Neural progenitor cell (in vitro differentiated cells): ENCODE results near the gene TBC1D4.

Source experiments
- EZH2phosphoT487 ChIP-seq: fragments of 200-600 bp; sonication (generic); IDR thresholded peaks from 2 replicates; pipeline ENCODE4 v1.6.1; 2017; ENCODE audit warnings: antibody characterized with exemption
- TF ChIP-seq, protein P1 (sequence below): fragments of 200-600 bp; sonication (generic); IDR thresholded peaks from 2 replicates; pipeline ENCODE4 v1.5.1; 2017; ENCODE audit warnings: antibody characterized with exemption, mild to moderate bottlenecking

DNA sequence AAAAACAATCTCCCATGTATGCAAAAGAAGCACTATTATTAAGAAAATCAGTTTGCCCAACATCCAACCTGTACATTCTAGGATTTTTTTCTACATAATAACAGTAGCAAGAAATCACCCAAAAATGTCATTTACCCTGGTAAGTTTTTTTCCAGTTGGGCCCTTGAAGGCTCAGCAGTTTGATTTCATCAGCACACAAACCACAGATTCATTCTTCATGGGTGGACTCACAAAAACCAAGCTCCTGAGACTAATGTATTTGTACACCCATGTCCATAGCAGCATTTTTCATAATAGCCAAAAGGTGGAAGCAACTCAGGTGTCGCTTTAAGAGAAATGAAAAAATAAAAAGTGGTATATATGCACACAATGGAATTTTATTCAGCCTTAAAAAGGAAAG, 210.1 kb downstream of the TBC1D4 start:
- TF ChIP-seq, protein P1, sequence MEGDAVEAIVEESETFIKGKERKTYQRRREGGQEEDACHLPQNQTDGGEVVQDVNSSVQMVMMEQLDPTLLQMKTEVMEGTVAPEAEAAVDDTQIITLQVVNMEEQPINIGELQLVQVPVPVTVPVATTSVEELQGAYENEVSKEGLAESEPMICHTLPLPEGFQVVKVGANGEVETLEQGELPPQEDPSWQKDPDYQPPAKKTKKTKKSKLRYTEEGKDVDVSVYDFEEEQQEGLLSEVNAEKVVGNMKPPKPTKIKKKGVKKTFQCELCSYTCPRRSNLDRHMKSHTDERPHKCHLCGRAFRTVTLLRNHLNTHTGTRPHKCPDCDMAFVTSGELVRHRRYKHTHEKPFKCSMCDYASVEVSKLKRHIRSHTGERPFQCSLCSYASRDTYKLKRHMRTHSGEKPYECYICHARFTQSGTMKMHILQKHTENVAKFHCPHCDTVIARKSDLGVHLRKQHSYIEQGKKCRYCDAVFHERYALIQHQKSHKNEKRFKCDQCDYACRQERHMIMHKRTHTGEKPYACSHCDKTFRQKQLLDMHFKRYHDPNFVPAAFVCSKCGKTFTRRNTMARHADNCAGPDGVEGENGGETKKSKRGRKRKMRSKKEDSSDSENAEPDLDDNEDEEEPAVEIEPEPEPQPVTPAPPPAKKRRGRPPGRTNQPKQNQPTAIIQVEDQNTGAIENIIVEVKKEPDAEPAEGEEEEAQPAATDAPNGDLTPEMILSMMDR: no peak
- no peak for TF ChIP-seq EZH2phosphoT487
